ENCODE results near the gene HDGF.
"Not testable (repeated sequence)": the region's sequence is repeated elsewhere in the genome, so short reads cannot be mapped to it uniquely, and the experiment has no call there.

The HDGF gene

DNA sequence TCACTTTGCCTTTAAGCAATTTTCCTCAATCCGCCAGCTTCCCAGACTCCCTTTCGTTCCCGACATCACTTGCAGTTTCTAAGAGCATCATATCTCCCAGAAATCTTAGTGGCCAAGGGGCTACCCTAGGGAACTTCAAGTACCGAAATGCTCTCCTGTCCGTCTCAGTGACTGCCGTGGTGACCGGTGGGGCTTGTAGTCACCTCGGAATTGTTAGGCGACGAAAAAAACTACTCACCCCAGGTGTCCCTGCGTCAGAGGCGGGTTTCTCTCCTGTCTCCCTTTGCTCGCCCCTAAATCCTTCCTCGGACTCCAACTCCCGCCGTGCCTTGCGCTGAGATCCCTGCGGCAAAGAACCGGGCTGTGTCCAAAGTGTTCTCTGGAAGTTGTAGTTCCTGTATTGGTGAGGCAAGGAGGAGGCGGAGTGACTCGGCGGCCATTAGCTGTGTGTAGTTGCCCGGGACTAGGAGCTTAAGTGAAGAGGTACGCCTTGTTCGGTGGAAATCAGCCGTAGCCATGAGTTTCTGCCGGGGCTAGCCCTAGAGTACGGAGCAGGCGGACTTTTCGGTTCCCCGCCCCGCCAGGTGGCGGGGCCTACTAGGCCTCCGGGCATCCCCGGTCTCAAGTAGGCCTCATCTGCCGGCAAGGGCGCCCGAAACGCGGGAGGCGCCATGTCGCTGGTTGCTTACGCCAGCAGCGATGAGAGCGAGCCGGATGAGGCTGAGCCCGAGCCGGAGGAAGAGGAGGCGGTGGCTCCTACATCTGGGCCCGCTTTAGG, 15.8 kb upstream of the HDGF start, which contains the start of gene PRCC:
Gene PRCC (plus strand): TSS at position 435 of the 778 bp plus-strand sequence. CDS start 237 bp downstream, at position 672.
- peaks cover 36% of the 10 kb centered on the region for H3K36me3 ChIP-seq (ENCODE audit: insufficient read depth, insufficient read length, low read length)
- H3K9ac ChIP-seq (ENCODE audit: insufficient read length, low read depth) = peak within 1 kb of the TSS; percentile 98
- H3K27me3 ChIP-seq (ENCODE audit: insufficient read depth, insufficient read length) = no peaks in the 10 kb centered on the region
- peak within 1 kb of the TSS; percentile 96 for H3K4me3 ChIP-seq (ENCODE audit: insufficient read length, low read depth)
- TF ChIP-seq YY1 (IDR thresholded peaks at IDR 0.05; ENCODE audit: insufficient read depth, insufficient read length) (peak; percentile 90), ZNF274 (IDR thresholded peaks at IDR 0.05; ENCODE audit: low read depth, low read length) (no peak)
- H3K9me3 ChIP-seq (ENCODE audit: insufficient read depth, low read length) = no peaks in the 10 kb centered on the region
- H3K4me1 ChIP-seq (ENCODE audit: insufficient read depth, insufficient read length) = peaks cover 7% of the 10 kb centered on the region
- DNase-seq (ENCODE audit: low read depth, low spot score) = peak; percentile 100

DNA sequence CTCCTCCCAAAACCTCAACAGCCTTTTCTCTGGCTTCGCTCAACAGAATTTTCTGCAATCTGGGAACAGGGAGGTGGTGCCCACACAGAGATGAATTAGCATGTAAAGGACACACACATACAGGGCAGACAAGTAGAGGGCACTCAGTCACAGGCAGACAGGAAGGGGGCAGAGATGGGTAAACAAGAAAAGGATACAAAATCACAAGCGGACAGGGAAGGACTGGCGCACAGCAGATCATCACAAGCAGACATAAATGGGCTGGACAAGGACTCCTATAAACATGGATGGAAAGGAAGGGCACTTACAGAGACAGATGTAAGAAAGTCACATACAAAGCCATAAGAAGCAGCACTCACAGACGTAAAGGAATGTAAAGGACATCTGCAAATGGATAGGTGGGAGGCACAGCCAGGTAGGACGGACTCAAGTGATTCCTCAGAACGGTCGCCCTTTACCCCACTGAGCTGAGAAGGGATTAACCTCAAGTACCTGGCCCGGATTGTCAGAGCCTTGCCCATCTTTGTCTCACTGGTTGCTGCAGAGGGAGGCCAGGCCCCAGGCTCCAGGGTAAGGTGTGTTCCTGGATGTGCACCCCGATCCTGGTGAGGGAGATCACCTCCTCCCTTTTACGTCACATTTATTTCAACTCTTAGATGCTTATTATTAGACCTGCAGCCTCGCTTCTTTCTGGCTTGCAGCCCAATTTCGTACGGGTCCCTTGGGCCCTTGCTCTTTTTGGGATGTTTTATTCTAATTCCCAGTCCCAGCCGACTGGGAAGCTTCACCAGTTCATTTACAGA, 15.0 kb upstream of the HDGF start:
- Histone ChIP-seq H3K27me3 (ENCODE audit: insufficient read depth, insufficient read length) (no peaks in the 10 kb centered on the region), H3K9me3 (ENCODE audit: insufficient read depth, low read length) (no peaks in the 10 kb centered on the region), H3K36me3 (ENCODE audit: insufficient read depth, insufficient read length, low read length) (peaks cover 29% of the 10 kb centered on the region), H3K4me3 (ENCODE audit: insufficient read length, low read depth) (peak overlapping the region; percentile 50), H3K9ac (ENCODE audit: insufficient read length, low read depth) (peak overlapping the region; percentile 76), H3K4me1 (ENCODE audit: insufficient read depth, insufficient read length) (peaks cover 7% of the 10 kb centered on the region)
- no peak for DNase-seq (ENCODE audit: low read depth, low spot score)
- no peak for TF ChIP-seq ZNF274 (IDR thresholded peaks at IDR 0.05; ENCODE audit: low read depth, low read length)
- no peak for TF ChIP-seq SUZ12 (IDR thresholded peaks at IDR 0.05; ENCODE audit: extremely low read depth, insufficient read depth, insufficient read length)
- TF ChIP-seq YY1 (IDR thresholded peaks at IDR 0.05; ENCODE audit: insufficient read depth, insufficient read length) = no peak

DNA sequence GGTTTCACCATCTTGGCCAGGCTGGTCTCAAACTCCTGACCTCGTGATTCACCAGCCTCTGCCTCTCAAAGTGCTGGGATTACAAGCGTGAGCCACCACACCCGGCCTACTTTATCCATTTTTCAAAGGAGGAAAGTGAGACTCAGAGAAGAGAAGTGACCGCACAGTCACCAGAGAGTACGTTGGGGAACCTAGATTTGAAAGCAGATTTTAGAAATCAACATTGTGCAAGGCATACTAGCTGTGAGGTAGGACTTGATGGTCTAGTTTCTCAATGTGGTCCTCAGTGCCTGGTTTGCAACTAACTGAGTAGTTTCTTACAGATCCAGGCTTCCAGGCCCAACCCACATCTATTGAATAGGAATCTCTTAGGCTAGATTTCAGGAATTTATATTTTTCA, 14.2 kb upstream of the HDGF start:
- peaks cover 20% of the 10 kb centered on the region for H3K36me3 ChIP-seq (ENCODE audit: insufficient read depth, insufficient read length, low read length)
- no peak overlapping the region for H3K9ac ChIP-seq (ENCODE audit: insufficient read length, low read depth)
- no peaks in the 10 kb centered on the region for H3K9me3 ChIP-seq (ENCODE audit: insufficient read depth, low read length)
- no peak for DNase-seq (ENCODE audit: low read depth, low spot score)
- no peaks in the 10 kb centered on the region for H3K27me3 ChIP-seq (ENCODE audit: insufficient read depth, insufficient read length)
- TF ChIP-seq YY1 (IDR thresholded peaks at IDR 0.05; ENCODE audit: insufficient read depth, insufficient read length) = no peak
- no peak for TF ChIP-seq ZNF274 (IDR thresholded peaks at IDR 0.05; ENCODE audit: low read depth, low read length)
- H3K4me3 ChIP-seq (ENCODE audit: insufficient read length, low read depth) = no peak overlapping the region
- peaks cover 7% of the 10 kb centered on the region for H3K4me1 ChIP-seq (ENCODE audit: insufficient read depth, insufficient read length)

DNA sequence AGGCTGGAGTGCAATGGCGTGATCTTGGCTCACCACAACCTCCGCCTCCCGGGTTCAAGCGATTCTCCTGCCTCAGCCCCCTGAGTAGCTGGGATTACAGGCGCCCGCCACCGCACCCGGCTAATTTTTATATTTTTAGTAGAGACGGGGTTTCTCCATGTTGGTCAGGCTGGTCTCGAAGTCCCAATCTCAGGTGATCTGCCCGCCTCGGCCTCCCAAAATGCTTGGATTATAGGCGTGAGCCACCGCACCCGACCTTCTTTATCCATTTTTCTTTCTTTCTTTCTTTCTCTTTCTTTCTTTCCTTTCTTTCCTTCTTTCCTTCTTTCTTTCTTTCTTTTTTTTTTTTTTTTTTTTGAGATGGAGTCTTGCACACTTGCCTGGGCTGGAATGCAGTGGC, 13.7 kb upstream of the HDGF start:
- H3K36me3 ChIP-seq (ENCODE audit: insufficient read depth, insufficient read length, low read length) = peaks cover 15% of the 10 kb centered on the region
- H3K4me3 ChIP-seq (ENCODE audit: insufficient read length, low read depth); H3K9me3 ChIP-seq (ENCODE audit: insufficient read depth, low read length); DNase-seq (ENCODE audit: low read depth, low spot score); H3K4me1 ChIP-seq (ENCODE audit: insufficient read depth, insufficient read length); H3K27me3 ChIP-seq (ENCODE audit: insufficient read depth, insufficient read length); H3K9ac ChIP-seq (ENCODE audit: insufficient read length, low read depth): not testable (repeated sequence)

DNA sequence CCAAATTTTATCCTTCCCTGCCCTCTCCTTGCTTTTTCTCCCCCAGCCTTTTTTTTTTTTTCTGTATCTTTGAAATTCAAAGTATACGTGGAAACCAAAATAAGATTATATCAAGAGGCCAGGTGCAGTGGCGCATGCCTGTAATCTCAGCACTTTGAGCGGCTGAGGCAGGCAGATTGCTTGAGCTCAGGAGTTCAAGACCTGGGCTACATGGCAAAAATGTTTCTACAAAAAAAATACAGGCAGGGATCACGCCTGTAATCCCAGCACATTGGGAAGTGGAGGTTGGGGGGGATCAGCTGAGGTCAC, 9.3 kb upstream of the HDGF start:
- no peak overlapping the region for H3K4me3 ChIP-seq (ENCODE audit: insufficient read length, low read depth)

DNA sequence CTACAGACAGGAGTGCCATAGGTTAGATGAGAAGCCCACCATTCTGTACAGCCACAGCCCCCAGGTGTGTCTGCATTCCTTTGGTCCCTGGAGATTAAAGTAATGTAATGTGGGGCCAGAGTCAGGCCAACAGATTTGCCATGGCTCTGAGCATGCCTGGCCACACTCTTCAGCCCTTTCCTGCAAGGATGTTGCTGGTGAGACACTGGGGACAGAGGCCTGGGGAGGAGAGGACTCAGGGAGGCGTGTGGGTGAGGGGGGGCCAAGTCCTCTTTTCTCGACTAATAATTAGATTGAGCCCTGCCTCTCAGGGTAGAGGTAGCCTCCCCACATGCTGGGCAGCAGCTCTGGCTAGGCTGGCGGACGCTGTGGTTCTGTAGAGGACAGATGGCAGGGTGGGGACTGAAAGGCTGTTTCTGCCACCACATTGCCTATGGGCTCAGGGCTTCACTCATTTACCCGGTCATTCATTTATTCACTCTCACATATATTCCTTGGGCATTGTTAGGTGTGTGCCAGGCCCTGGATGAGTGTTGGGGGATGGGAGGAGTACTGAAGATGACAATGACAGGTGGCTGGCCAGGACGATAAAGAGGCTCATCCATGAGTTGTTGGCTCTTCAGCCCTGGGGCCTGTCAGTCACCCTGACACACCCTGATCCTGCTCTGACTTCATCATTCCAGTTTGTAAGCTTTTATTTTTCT, 8.8 kb upstream of the HDGF start:
- DNase-seq (ENCODE audit: low read depth, low spot score) = no peak
- TF ChIP-seq YY1 (IDR thresholded peaks at IDR 0.05; ENCODE audit: insufficient read depth, insufficient read length) (no peak), SUZ12 (IDR thresholded peaks at IDR 0.05; ENCODE audit: extremely low read depth, insufficient read depth, insufficient read length) (no peak), ZNF274 (IDR thresholded peaks at IDR 0.05; ENCODE audit: low read depth, low read length) (no peak)
- H3K36me3 ChIP-seq (ENCODE audit: insufficient read depth, insufficient read length, low read length) = no peaks in the 10 kb centered on the region
- no peak overlapping the region for H3K9ac ChIP-seq (ENCODE audit: insufficient read length, low read depth)
- no peaks in the 10 kb centered on the region for H3K4me1 ChIP-seq (ENCODE audit: insufficient read depth, insufficient read length)
- no peak overlapping the region for H3K4me3 ChIP-seq (ENCODE audit: insufficient read length, low read depth)
- no peaks in the 10 kb centered on the region for H3K9me3 ChIP-seq (ENCODE audit: insufficient read depth, low read length)
- H3K27me3 ChIP-seq (ENCODE audit: insufficient read depth, insufficient read length) = no peaks in the 10 kb centered on the region

More for the DNA sequence above, 9.3 kb upstream of the HDGF start:
- Histone ChIP-seq H3K4me1 (ENCODE audit: insufficient read depth, insufficient read length) (no peaks in the 10 kb centered on the region), H3K36me3 (ENCODE audit: insufficient read depth, insufficient read length, low read length) (no peaks in the 10 kb centered on the region), H3K9me3 (ENCODE audit: insufficient read depth, low read length) (no peaks in the 10 kb centered on the region), H3K9ac (ENCODE audit: insufficient read length, low read depth) (no peak overlapping the region), H3K27me3 (ENCODE audit: insufficient read depth, insufficient read length) (no peaks in the 10 kb centered on the region)
- TF ChIP-seq YY1 (IDR thresholded peaks at IDR 0.05; ENCODE audit: insufficient read depth, insufficient read length) (no peak), ZNF274 (IDR thresholded peaks at IDR 0.05; ENCODE audit: low read depth, low read length) (no peak), SUZ12 (IDR thresholded peaks at IDR 0.05; ENCODE audit: extremely low read depth, insufficient read depth, insufficient read length) (no peak)
- no peak for DNase-seq (ENCODE audit: low read depth, low spot score)

DNA sequence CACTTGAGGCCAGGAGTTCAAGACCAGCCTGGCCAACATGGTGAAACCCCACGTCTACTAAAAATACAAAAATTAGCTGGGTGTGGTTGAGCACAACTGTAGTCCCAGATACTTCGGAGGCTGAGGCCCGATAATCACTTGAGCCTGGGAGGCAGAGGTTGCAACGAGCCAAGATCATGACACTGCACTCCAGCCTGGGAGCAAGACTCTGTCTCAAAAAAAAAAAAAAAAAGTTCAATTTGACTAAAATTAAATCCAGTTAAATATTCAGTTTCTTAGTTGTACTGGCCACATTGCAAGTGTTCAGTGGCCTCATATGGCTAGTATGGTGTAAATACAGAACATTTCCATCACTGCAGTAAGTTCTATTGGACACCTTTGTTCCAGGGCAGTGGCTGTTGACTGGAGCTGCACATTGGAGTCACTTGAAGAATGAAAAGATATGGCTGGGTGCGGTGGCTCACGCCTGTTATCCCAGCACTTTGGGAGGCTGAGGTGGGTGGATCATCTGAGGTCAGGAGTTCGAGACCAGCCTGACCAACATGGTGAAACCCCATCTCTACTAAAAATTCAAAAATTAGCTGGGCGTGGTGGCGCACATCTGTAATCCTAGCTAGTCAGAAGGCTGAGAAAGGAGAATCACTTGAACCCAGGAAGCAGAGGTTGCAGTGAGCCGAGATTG, 6.2 kb upstream of the HDGF start:
- not testable (repeated sequence) for H3K9me3 ChIP-seq (ENCODE audit: insufficient read depth, low read length); H3K4me1 ChIP-seq (ENCODE audit: insufficient read depth, insufficient read length); H3K36me3 ChIP-seq (ENCODE audit: insufficient read depth, insufficient read length, low read length); H3K4me3 ChIP-seq (ENCODE audit: insufficient read length, low read depth); H3K27me3 ChIP-seq (ENCODE audit: insufficient read depth, insufficient read length); DNase-seq (ENCODE audit: low read depth, low spot score); H3K9ac ChIP-seq (ENCODE audit: insufficient read length, low read depth)
